Neural cell (in vitro differentiated cells): Measurements from ENCODE around the gene LDLRAD3.

ENCODE experiments used
- EP300 ChIP-seq: fragments of 450-650 bp; conservative IDR thresholded peaks from 2 replicates; pipeline ENCODE4 v1.6.1; 2014; ENCODE audit warnings: antibody characterized with exemption, mild to moderate bottlenecking, moderate library complexity; ENCODE audit not compliant: poor library complexity, severe bottlenecking
- EZH2 ChIP-seq: fragments of 200-600, 300-800 bp; shearing (Covaris generic), sonication (generic); IDR thresholded peaks from 2 replicates; pipeline ENCODE4 v1.6.1; 2014; ENCODE audit warnings: antibody characterized with exemption, low read length, borderline replicate concordance, mild to moderate bottlenecking; ENCODE audit not compliant: insufficient read depth, poor library complexity, severe bottlenecking
- MXI1 ChIP-seq: fragments of 450-650 bp; conservative IDR thresholded peaks from 2 replicates; pipeline ENCODE4 v1.6.1; 2014; ENCODE audit warnings: antibody characterized with exemption, mild to moderate bottlenecking; ENCODE audit not compliant: poor library complexity, severe bottlenecking
- POLR2AphosphoS5 ChIP-seq: IDR thresholded peaks from 2 replicates; pipeline ENCODE4 v1.6.1; 2012
- RAD21 ChIP-seq: fragments of 450-650 bp; conservative IDR thresholded peaks from 2 replicates; pipeline ENCODE4 v1.6.1; 2014; ENCODE audit warnings: antibody characterized with exemption, mild to moderate bottlenecking, moderate library complexity
- SMC3 ChIP-seq: fragments of 450-650 bp; conservative IDR thresholded peaks from 2 replicates; pipeline ENCODE4 v1.6.1; 2014; ENCODE audit warnings: antibody characterized with exemption, mild to moderate bottlenecking, moderate library complexity; ENCODE audit not compliant: poor library complexity
- TF ChIP-seq, protein P1 (sequence below): fragments of 450-650 bp; IDR thresholded peaks from 2 replicates; pipeline ENCODE4 v1.5.1; 2014; ENCODE audit warnings: antibody characterized with exemption, mild to moderate bottlenecking, moderate library complexity; ENCODE audit not compliant: poor library complexity, severe bottlenecking
- TF ChIP-seq, protein P2 (sequence below): IDR thresholded peaks from 2 replicates; pipeline ENCODE4 v1.6.1; 2012; ENCODE audit warnings: borderline replicate concordance

DNA sequence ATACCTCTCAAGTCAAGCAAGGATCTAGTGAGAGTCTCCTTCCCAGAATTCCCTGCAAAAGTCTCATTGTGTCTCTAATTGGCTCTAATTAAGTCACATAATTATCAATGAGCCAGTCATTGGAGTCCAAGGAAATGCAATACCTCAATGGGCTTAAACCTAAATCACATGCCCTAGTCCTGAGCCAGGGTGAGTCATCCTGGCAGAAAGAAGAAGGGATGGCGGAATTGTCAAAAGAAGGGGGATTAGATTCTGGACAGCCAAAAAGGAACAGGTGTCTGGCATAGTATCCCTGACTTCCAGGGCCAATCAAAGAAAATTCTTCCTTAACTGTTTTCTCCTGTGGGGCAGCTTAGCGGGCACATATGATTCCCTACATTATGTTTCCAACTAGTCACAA is 25.1 kb upstream of the LDLRAD3 start:
- TF ChIP-seq, protein P1, sequence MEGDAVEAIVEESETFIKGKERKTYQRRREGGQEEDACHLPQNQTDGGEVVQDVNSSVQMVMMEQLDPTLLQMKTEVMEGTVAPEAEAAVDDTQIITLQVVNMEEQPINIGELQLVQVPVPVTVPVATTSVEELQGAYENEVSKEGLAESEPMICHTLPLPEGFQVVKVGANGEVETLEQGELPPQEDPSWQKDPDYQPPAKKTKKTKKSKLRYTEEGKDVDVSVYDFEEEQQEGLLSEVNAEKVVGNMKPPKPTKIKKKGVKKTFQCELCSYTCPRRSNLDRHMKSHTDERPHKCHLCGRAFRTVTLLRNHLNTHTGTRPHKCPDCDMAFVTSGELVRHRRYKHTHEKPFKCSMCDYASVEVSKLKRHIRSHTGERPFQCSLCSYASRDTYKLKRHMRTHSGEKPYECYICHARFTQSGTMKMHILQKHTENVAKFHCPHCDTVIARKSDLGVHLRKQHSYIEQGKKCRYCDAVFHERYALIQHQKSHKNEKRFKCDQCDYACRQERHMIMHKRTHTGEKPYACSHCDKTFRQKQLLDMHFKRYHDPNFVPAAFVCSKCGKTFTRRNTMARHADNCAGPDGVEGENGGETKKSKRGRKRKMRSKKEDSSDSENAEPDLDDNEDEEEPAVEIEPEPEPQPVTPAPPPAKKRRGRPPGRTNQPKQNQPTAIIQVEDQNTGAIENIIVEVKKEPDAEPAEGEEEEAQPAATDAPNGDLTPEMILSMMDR = no peak
- TF ChIP-seq EP300 = no peak
- TF ChIP-seq SMC3 = no peak
- no peak for TF ChIP-seq POLR2AphosphoS5
- TF ChIP-seq, protein P2, sequence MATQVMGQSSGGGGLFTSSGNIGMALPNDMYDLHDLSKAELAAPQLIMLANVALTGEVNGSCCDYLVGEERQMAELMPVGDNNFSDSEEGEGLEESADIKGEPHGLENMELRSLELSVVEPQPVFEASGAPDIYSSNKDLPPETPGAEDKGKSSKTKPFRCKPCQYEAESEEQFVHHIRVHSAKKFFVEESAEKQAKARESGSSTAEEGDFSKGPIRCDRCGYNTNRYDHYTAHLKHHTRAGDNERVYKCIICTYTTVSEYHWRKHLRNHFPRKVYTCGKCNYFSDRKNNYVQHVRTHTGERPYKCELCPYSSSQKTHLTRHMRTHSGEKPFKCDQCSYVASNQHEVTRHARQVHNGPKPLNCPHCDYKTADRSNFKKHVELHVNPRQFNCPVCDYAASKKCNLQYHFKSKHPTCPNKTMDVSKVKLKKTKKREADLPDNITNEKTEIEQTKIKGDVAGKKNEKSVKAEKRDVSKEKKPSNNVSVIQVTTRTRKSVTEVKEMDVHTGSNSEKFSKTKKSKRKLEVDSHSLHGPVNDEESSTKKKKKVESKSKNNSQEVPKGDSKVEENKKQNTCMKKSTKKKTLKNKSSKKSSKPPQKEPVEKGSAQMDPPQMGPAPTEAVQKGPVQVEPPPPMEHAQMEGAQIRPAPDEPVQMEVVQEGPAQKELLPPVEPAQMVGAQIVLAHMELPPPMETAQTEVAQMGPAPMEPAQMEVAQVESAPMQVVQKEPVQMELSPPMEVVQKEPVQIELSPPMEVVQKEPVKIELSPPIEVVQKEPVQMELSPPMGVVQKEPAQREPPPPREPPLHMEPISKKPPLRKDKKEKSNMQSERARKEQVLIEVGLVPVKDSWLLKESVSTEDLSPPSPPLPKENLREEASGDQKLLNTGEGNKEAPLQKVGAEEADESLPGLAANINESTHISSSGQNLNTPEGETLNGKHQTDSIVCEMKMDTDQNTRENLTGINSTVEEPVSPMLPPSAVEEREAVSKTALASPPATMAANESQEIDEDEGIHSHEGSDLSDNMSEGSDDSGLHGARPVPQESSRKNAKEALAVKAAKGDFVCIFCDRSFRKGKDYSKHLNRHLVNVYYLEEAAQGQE = no peak
- no peak for TF ChIP-seq RAD21
- no peak for TF ChIP-seq EZH2
- no peak for TF ChIP-seq MXI1
